HG03280 (cell line): ENCODE data around the gene GABRA6.

Source experiments
- ATAC-seq: cut with Tn5 transposase; IDR thresholded peaks from one replicate; pipeline ENCODE4 v1.9.1; 2021; ENCODE audit warnings: mild to moderate bottlenecking, moderate library complexity; ENCODE audit not compliant: unreplicated experiment

Gene GABRA6

GRCh38 chr5:161751265-161751664, 65.7 kb downstream of the GABRA6 start:
- no peak for ATAC-seq
